Stomach (tissue), 9 donors: ENCODE results near the gene PIP. TPM values are rescaled to one million over a fixed set of nuclear protein-coding genes. Genes with fewer than 3 reads are reported as not detected.

Experiments used
- DNase-seq, 2 donors: peaks; one replicate each; pipeline versions ENCODE4 v3.0.0 to v3.0.0-alpha.2; 2013 to 2019
- H3K27ac ChIP-seq, 5 donors: fragments of 200-600 bp in 4 of 5; sonication (generic) in 4 of 5; one replicate each; pipeline ENCODE4 v1.5.1; 2013 to 2019; ENCODE audit warnings: mild to moderate bottlenecking in 1 of 5, moderate library complexity in 1 of 5
- H3K27me3 ChIP-seq, 3 donors: fragments of 200-600 bp; sonication (generic); one replicate each; pipeline ENCODE4 v1.5.1; 2017 to 2019; ENCODE audit warnings: mixed run types in 1 of 3
- H3K36me3 ChIP-seq, 4 donors: fragments of 200-600 bp; sonication (generic); 1 replicate in 3 of 4; 2 replicates in 1 of 4; pipeline ENCODE4 v1.5.1; 2016 to 2019
- H3K4me1 ChIP-seq, 4 donors: fragments of 200-600 bp; sonication (generic); one replicate each; pipeline ENCODE4 v1.5.1; 2016 to 2019
- H3K4me3 ChIP-seq, 4 donors: fragments of 200-600 bp; sonication (generic) in 3 of 4; one replicate each; pipeline ENCODE4 v1.5.1; 2016 to 2019; ENCODE audit warnings: mild to moderate bottlenecking in 1 of 4
- H3K9me3 ChIP-seq, 4 donors: fragments of 200-600 bp; sonication (generic); one replicate each; pipeline ENCODE4 v1.5.1; 2016 to 2019
- CTCF ChIP-seq, 7 experiments: fragments of 450-650 bp in 4 of 7; fragments of 200-600 bp in 3 of 7; sonication (generic) in 3 of 7; IDR thresholded peaks; one replicate each; pipeline ENCODE4 v1.5.1; 2016 to 2019; ENCODE audit warnings: antibody characterized with exemption in 7 of 7, control low read depth in 2 of 7, mild to moderate bottlenecking in 1 of 7
- EP300 ChIP-seq: sonication (generic); formaldehyde crosslinking; IDR thresholded peaks from one replicate; pipeline ENCODE4 v1.6.1; 2017; ENCODE audit warnings: antibody characterized with exemption
- POLR2A ChIP-seq, 4 donors: fragments of 450-650 bp; IDR thresholded peaks; one replicate each; pipeline ENCODE4 v1.6.1; 2016; ENCODE audit warnings: antibody characterized with exemption in 4 of 4, control low read depth in 2 of 4, mild to moderate bottlenecking in 1 of 4, moderate library complexity in 1 of 4
- POLR2AphosphoS5 ChIP-seq, 3 donors: sonication (generic); formaldehyde crosslinking; IDR thresholded peaks; one replicate each; pipeline ENCODE4 v1.6.1; 2016; ENCODE audit warnings: antibody characterized with exemption in 3 of 3
- WGBS, 5 donors: extraction: QIAGEN DNeasy Blood & Tissue Kit in 3 of 5; methylation state at CpG; one replicate each; pipeline versions ENCODE4 v1.1.5 to v1.1.7; 2013 to 2018; 5-methylcytosine and 5-hydroxymethylcytosine counted together
- intact Hi-C: fragments of 100-400 bp; cut with DNase I; formaldehyde crosslinking; loops from one replicate; pipeline ENCODE4 v1.15.1; 2023; ENCODE audit warnings: low total_unique reads
- polyA plus RNA-seq, 3 donors: library from polyadenylated mRNA; stranded (reverse); fragments of 200-250 nt; gene quantifications; one replicate each; pipeline ENCODE4 v1.2.3, GENCODE V29; 2013
- total RNA-seq, 5 donors: library from RNA; depleted of rRNA; stranded (reverse); fragments of >200 nt; gene quantifications; one replicate each; pipeline versions ENCODE4 v1.1.0 to v1.2.3, GENCODE V29; 2014 to 2016
- donor health status: healthy with polysubstance abuse.
- donor health status: Bipolar disorder and iron deficiency.
- donor health status: healthy.

Gene PIP
- total and polyA plus RNA-seq, 8 donors = 0.45 TPM; not detected in 7

- Histone ChIP-seq H3K27me3 (no peaks in the 10 kb centered on the region), H3K36me3 (no peaks in the 10 kb centered on the region), H3K27ac (no peak overlapping the region), H3K4me1 (no peaks in the 10 kb centered on the region), H3K4me3 (no peak overlapping the region), H3K9me3 (peaks cover 0 to 35% (median 27%) of the 10 kb centered on the region in 4 donors)
- intact Hi-C loops = no loop called here
- WGBS, 5 donors = 14 to 41% (median 34%) methylated on average over 1 of the region's 1 CpG
- TF ChIP-seq POLR2AphosphoS5 (IDR thresholded peaks at IDR 0.05) (no peak), POLR2A (IDR thresholded peaks at IDR 0.05) (no peak), EP300 (no peak), CTCF (IDR thresholded peaks at IDR 0.05) (no peak)
- peak in 1 of 2 donors; percentile 2 for DNase-seq
Measured at GRCh38 chr7:143126146-143126545, 5.7 kb upstream of the PIP start.

- DNase-seq = no peak
- H3K36me3 ChIP-seq = no peaks in the 10 kb centered on the region
- no peak overlapping the region for H3K4me3 ChIP-seq
- H3K27me3 ChIP-seq = no peaks in the 10 kb centered on the region
- 68 to 81% (median 73%) methylated on average over 3 of the region's 3 CpGs for WGBS, 5 donors
- no peaks in the 10 kb centered on the region for H3K4me1 ChIP-seq
- intact Hi-C loops = no loop called here
- no peak for TF ChIP-seq CTCF (IDR thresholded peaks at IDR 0.05)
- TF ChIP-seq POLR2A (IDR thresholded peaks at IDR 0.05) = no peak
- H3K9me3 ChIP-seq = peaks cover 0 to 10% (median 5%) of the 10 kb centered on the region in 4 donors
- no peak overlapping the region for H3K27ac ChIP-seq
Measured at GRCh38 chr7:143129051-143129450, 2.8 kb upstream of the PIP start.

GRCh38 chr7:143129477-143129876, 2.4 kb upstream of the PIP start:
- TF ChIP-seq CTCF (IDR thresholded peaks at IDR 0.05) = no peak
- TF ChIP-seq POLR2A (IDR thresholded peaks at IDR 0.05) = no peak
- TF ChIP-seq POLR2AphosphoS5 (IDR thresholded peaks at IDR 0.05) = no peak
- DNase-seq = no peak
- H3K4me3 ChIP-seq = no peak overlapping the region
- H3K9me3 ChIP-seq = peaks cover 0 to 7% (median 4%) of the 10 kb centered on the region in 4 donors
- intact Hi-C loops = no loop called here
- no peaks in the 10 kb centered on the region for H3K27me3 ChIP-seq
- H3K36me3 ChIP-seq = no peaks in the 10 kb centered on the region
- H3K4me1 ChIP-seq = no peaks in the 10 kb centered on the region
- no peak overlapping the region for H3K27ac ChIP-seq

- Histone ChIP-seq H3K9me3 (peaks cover 0 to 3% (median 1%) of the 10 kb centered on the region in 4 donors), H3K4me1 (no peaks in the 10 kb centered on the region), H3K4me3 (no peak overlapping the region), H3K27me3 (no peaks in the 10 kb centered on the region), H3K36me3 (no peaks in the 10 kb centered on the region), H3K27ac (no peak overlapping the region)
- TF ChIP-seq CTCF (IDR thresholded peaks at IDR 0.05) (no peak), POLR2AphosphoS5 (IDR thresholded peaks at IDR 0.05) (no peak), EP300 (no peak), POLR2A (IDR thresholded peaks at IDR 0.05) (no peak)
- intact Hi-C loops = no loop called here
- no peak for DNase-seq
Measured at GRCh38 chr7:143130541-143130940, 1.3 kb upstream of the PIP start.

- intact Hi-C loops = no loop called here
- DNase-seq = no peak
Measured at GRCh38 chr7:143147070-143147469, 15.2 kb downstream of the PIP start.

More at GRCh38 chr7:143147070-143147469, 15.2 kb downstream of the PIP start:
- Histone ChIP-seq H3K27me3 (no peaks in the 10 kb centered on the region), H3K27ac (no peak overlapping the region), H3K9me3 (no peaks in the 10 kb centered on the region), H3K4me1 (no peaks in the 10 kb centered on the region), H3K4me3 (no peak overlapping the region), H3K36me3 (no peaks in the 10 kb centered on the region)
- no peak for TF ChIP-seq POLR2A (IDR thresholded peaks at IDR 0.05)
- TF ChIP-seq EP300 = no peak
- no peak for TF ChIP-seq CTCF (IDR thresholded peaks at IDR 0.05)
- TF ChIP-seq POLR2AphosphoS5 (IDR thresholded peaks at IDR 0.05) = no peak
